HepG2 (cell line): ENCODE measurements around the gene CREBBP. TPM values are rescaled to one million over a fixed set of nuclear protein-coding genes. Genes with fewer than 3 reads are reported as not detected.

ENCODE experiments used
- ATAC-seq: fragments of 200-7000 bp; cut with Tn5 transposase; 3 replicates; pipeline ENCODE4 v1.9.1; 2020; ENCODE audit warnings: mild to moderate bottlenecking, moderate library complexity
- BruUV-seq: library from RNA; stranded (reverse); fragments of 400-500 nt; replicated peaks from 2 replicates; lab custom pipeline; 2021; lab: Mats Ljungman, UMichigan
- CTCF ChIA-PET: fragments of 300-600 bp; formaldehyde crosslinking; extraction: SDS; loops from one replicate; lab custom pipeline; 2021; ENCODE audit warnings: low total read pairs, inconsistent platforms, low intra/inter-chr PET ratio; lab: Yijun Ruan, JAX
- POLR2A ChIA-PET: fragments of 350-600 bp; sonication (Branson Sonifier 250); formaldehyde crosslinking; loops from one replicate; lab custom pipeline; 2020; ENCODE audit warnings: antibody characterized with exemption, inconsistent platforms; lab: Yijun Ruan, JAX
- DNase-seq: peaks from one replicate; pipeline ENCODE4 v3.0.0-alpha.2; 2015; ENCODE audit warnings: low spot score
- FAIRE-seq: peaks from 3 replicates; lab custom pipeline; 2011; peaks lifted over from hg19 to GRCh38; lab: Jason Lieb, UNC
- H2AFZ ChIP-seq: one replicate; pipeline ENCODE4 v1.6.1; 2011; ENCODE audit warnings: low read length, inconsistent platforms
- H3K27ac ChIP-seq: fragments of 300-600 bp; 3 replicates; pipeline ENCODE4 v1.8.0; 2011; ENCODE audit warnings: mixed run types, mild to moderate bottlenecking, mixed read lengths, low read length, inconsistent platforms; ENCODE audit not compliant: insufficient read depth; ENCODE audit errors: extremely low read length
- H3K27me3 ChIP-seq, 2 experiments: fragments of 200-600 bp in 1 of 2; 2 replicates in 1 of 2; 3 replicates in 1 of 2; pipeline versions ENCODE4 v1.6.0 to v1.8.0; 2011; ENCODE audit warnings: low read length in 2 of 2, mild to moderate bottlenecking in 2 of 2, moderate library complexity in 2 of 2, inconsistent platforms in 1 of 2; ENCODE audit not compliant: insufficient read depth in 2 of 2, control insufficient read depth in 1 of 2
- H3K36me3 ChIP-seq, 2 experiments: fragments of 200-600 bp in 1 of 2; replicated peaks in 1 of 2; 2 replicates in 1 of 2; 3 replicates in 1 of 2; pipeline versions ENCODE4 v1.5.1 to v1.8.0; 2011; ENCODE audit warnings: low read length in 2 of 2, inconsistent platforms in 1 of 2; ENCODE audit not compliant: insufficient read depth in 2 of 2, control insufficient read depth in 1 of 2
- H3K4me1 ChIP-seq: 2 replicates; pipeline ENCODE4 v1.5.1; 2012; ENCODE audit warnings: low read length, inconsistent platforms; ENCODE audit not compliant: insufficient read depth
- H3K4me2 ChIP-seq: 2 replicates; pipeline ENCODE4 v1.6.0; 2011; ENCODE audit warnings: low read depth, low read length, inconsistent platforms
- H3K4me3 ChIP-seq, 3 experiments: fragments of 200-600 bp in 1 of 3; sonication (generic), shearing (Covaris generic) in 1 of 3; replicated peaks in 1 of 3; 2 replicates each; pipeline ENCODE4 v1.5.1; 2011 to 2016; ENCODE audit warnings: low read length in 3 of 3, inconsistent platforms in 2 of 3, low read depth in 2 of 3, mild to moderate bottlenecking in 2 of 3, control low read depth in 1 of 3, mixed read lengths in 1 of 3; ENCODE audit not compliant: insufficient read depth in 1 of 3
- H3K79me2 ChIP-seq: one replicate; pipeline ENCODE4 v1.6.1; 2011; ENCODE audit warnings: low read length, inconsistent platforms; ENCODE audit not compliant: insufficient read depth
- H3K9ac ChIP-seq: 2 replicates; pipeline ENCODE4 v1.6.0; 2011; ENCODE audit warnings: mild to moderate bottlenecking, low read depth, low read length, inconsistent platforms; ENCODE audit not compliant: insufficient read depth
- H3K9me3 ChIP-seq: 2 replicates; pipeline ENCODE4 v1.5.1; 2012; ENCODE audit warnings: mild to moderate bottlenecking, low read length
- H4K20me1 ChIP-seq: 2 replicates; pipeline ENCODE4 v1.6.0; 2011; ENCODE audit warnings: inconsistent platforms, mild to moderate bottlenecking, low read length, moderate library complexity; ENCODE audit not compliant: insufficient read depth
- ATF1 ChIP-seq: IDR thresholded peaks from 2 replicates; pipeline ENCODE4 v1.6.1; 2016; ENCODE audit warnings: mild to moderate bottlenecking, control low read depth
- ETV6 ChIP-seq: sonication (generic); formaldehyde crosslinking; conservative IDR thresholded peaks from 2 replicates; pipeline ENCODE4 v1.4.0; 2020; ENCODE audit warnings: missing genetic modification reagents
- FOXP1 ChIP-seq, 2 experiments: fragments of 450-650 bp in 1 of 2; IDR thresholded peaks; 2 replicates each; pipeline ENCODE4 v1.6.1; 2017 to 2018; ENCODE audit warnings: antibody characterized with exemption in 1 of 2
- HMG20A ChIP-seq: IDR thresholded peaks from 2 replicates; pipeline ENCODE4 v1.6.1; 2016; ENCODE audit warnings: borderline replicate concordance
- KDM5A ChIP-seq: fragments of 200-600 bp; sonication (generic); IDR thresholded peaks from 2 replicates; pipeline ENCODE4 v1.7.0; 2018; ENCODE audit warnings: antibody characterized with exemption, mild to moderate bottlenecking, low read length, borderline replicate concordance
- MBD4 ChIP-seq: IDR thresholded peaks from 2 replicates; pipeline ENCODE4 v1.6.1; 2012; ENCODE audit warnings: low read length, inconsistent platforms, borderline replicate concordance
- MIXL1 ChIP-seq: IDR thresholded peaks from 2 replicates; pipeline ENCODE4 v1.6.1; 2016
- MTF2 ChIP-seq: sonication (generic); formaldehyde crosslinking; IDR thresholded peaks from 2 replicates; pipeline ENCODE4 v1.5.0; 2020; ENCODE audit warnings: missing genetic modification reagents, borderline replicate concordance
- NFIC ChIP-seq: IDR thresholded peaks from 2 replicates; pipeline ENCODE4 v1.6.1; 2012; ENCODE audit warnings: mild to moderate bottlenecking, low read length, inconsistent platforms
- PAX8 ChIP-seq: sonication (generic); formaldehyde crosslinking; IDR thresholded peaks from 2 replicates; pipeline ENCODE4 v1.8.0; 2022; ENCODE audit warnings: mild to moderate bottlenecking, missing genetic modification reagents, borderline replicate concordance
- SOX6 ChIP-seq, 2 experiments: fragments of 450-650 bp in 1 of 2; sonication (generic) in 1 of 2; formaldehyde crosslinking in 1 of 2; IDR thresholded peaks; 2 replicates each; pipeline versions ENCODE4 v1.4.0 to v1.6.1; 2017 to 2020; ENCODE audit warnings: antibody characterized with exemption in 1 of 2, mild to moderate bottlenecking in 1 of 2, missing genetic modification reagents in 1 of 2
- XRCC5 ChIP-seq: fragments of 200-400 bp; formaldehyde crosslinking; optimal IDR thresholded peaks from 2 replicates; pipeline ENCODE3; 2017; ENCODE audit warnings: mild to moderate bottlenecking, low read length
- ZC3H4 ChIP-seq: sonication (generic); formaldehyde crosslinking; IDR thresholded peaks from 2 replicates; pipeline ENCODE4 v1.4.0; 2020; ENCODE audit warnings: missing genetic modification reagents, borderline replicate concordance
- ZNF556 ChIP-seq: sonication (generic); formaldehyde crosslinking; IDR thresholded peaks from 2 replicates; pipeline ENCODE4 v1.4.0; 2020; ENCODE audit warnings: mild to moderate bottlenecking, missing genetic modification reagents, borderline replicate concordance
- ZNF572 ChIP-seq: sonication (generic); formaldehyde crosslinking; IDR thresholded peaks from 2 replicates; pipeline ENCODE4 v1.5.1; 2020; ENCODE audit warnings: mild to moderate bottlenecking, missing genetic modification reagents
- WGBS: methylation state at CpG from one replicate; pipeline ENCODE4 v1.1.6; 2017; ENCODE audit warnings: low lambda C conversion rate; 5-methylcytosine and 5-hydroxymethylcytosine counted together
- in situ Hi-C: cut with HindIII; loops from 2 replicates; pipeline ENCODE4 v1.10.0; 2017; ENCODE audit warnings: low pct_unique_long_range_greater_than_20kb; ENCODE audit not compliant: extremely low pct_ligation_motif_present
- intact Hi-C: fragments of 100-400 bp; cut with micrococcal nuclease; formaldehyde crosslinking; loops from one replicate; pipeline ENCODE4 v1.10.0; 2022; ENCODE audit not compliant: unreplicated experiment
- polyA plus RNA-seq, 8 experiments: library from polyadenylated mRNA; depleted of rRNA in 3 of 8; stranded (reverse) in 7 of 8; unstranded in 1 of 8; fragments of >200 nt; fragmentation: Illumina TruSeq in 4 of 8; extraction: Trizol in 4 of 8; gene quantifications; 2 replicates each; pipeline versions ENCODE4 v1.2.1 to v1.2.3, GENCODE V29; 2011 to 2016; ENCODE audit warnings: low read depth in 4 of 8, missing spikeins in 1 of 8, mixed read lengths in 1 of 8; ENCODE audit not compliant: insufficient read depth in 1 of 8
- total RNA-seq, 5 experiments: library from RNA; depleted of rRNA; stranded (reverse); fragments of >200 nt; fragmentation: Illumina TruSeq; extraction: Trizol; gene quantifications; 2 replicates each; pipeline ENCODE4 v1.2.3, GENCODE V29; 2016; ENCODE audit warnings: low read depth in 1 of 5
- TF ChIP-seq, protein P1 (sequence below): sonication (generic); formaldehyde crosslinking; IDR thresholded peaks from 2 replicates; pipeline ENCODE4 v1.4.0; 2020; ENCODE audit warnings: mild to moderate bottlenecking, missing genetic modification reagents
- TF ChIP-seq, protein P2 (sequence below): sonication (generic); formaldehyde crosslinking; IDR thresholded peaks from 2 replicates; pipeline ENCODE4 v1.5.0; 2020; ENCODE audit warnings: missing genetic modification reagents, mild to moderate bottlenecking, borderline replicate concordance
- TF ChIP-seq, protein P3 (sequence below): sonication (generic); formaldehyde crosslinking; IDR thresholded peaks from 2 replicates; pipeline ENCODE4 v1.4.0; 2020; ENCODE audit warnings: missing genetic modification reagents

Gene CREBBP
- total and polyA plus RNA-seq, 2 of the 13 experiments (the other 11 are each of a cell fraction or from before 2014, with no cell fraction given): 5.3 to 10.4 TPM

DNA sequence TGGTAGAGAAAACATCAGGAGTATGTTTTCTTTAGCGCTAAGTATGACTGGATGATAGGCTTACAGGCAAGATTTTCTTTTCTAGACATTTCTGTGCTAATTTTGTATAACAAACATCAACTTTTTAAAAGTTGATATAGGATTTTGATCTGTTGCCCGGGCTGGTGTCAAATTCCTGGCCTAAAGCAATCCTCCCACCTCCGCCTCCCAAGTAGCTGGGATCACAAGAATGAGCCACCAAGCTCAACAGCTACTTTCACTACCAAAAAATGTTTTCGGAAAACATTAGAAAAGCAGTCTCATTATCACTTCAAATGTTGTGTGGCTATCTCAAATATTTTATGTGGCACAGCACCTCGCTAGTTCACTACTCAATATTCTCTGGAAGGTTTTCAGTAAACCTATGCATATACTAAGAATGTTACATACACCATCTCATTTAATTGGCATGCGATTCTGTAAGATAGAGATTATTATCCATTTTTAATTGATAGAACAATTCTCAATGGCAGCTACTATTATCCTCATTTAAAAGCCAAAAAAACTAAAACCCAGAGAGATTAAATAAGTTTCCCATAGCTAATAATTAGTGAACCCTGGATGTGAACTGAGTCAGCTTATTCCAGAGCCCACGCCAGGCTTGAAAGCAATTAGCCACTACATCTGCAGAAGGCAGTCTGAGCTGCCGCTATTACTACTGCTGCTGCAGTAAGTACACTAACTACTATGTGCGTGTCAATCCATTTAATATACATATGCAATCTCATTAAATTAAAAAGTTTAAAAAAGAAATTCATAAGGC lies 41.7 kb downstream of the CREBBP start:
- Histone ChIP-seq H4K20me1 (peaks cover 16% of the 10 kb centered on the region; the same call in 1 of the 2 replicates), H3K27me3 (no peaks in the 10 kb centered on the region), H3K27ac (no peak overlapping the region), H3K4me2 (no peak overlapping the region), H3K9me3 (no peaks in the 10 kb centered on the region), H3K9ac (no peak overlapping the region), H3K4me1 (no peaks in the 10 kb centered on the region), H3K36me3 (peaks cover 1 to 9% of the 10 kb centered on the region in 2 experiments; a peak in 2 of 5 replicates), H3K4me3 (no peak overlapping the region), H2AFZ (no peak overlapping the region), H3K79me2 (peaks cover 70% of the 10 kb centered on the region)
- 97% methylated on average over 9 of the region's 9 CpGs for WGBS
- DNase-seq (no peak), FAIRE-seq (no peak), ATAC-seq (no peak)
- in situ Hi-C loops: no loop called here
- BruUV-seq: no TSS peak
- CTCF ChIA-PET: no interaction called here
- intact Hi-C loops: no loop called here
- POLR2A ChIA-PET: no interaction called here
- TF ChIP-seq KDM5A (no peak), MBD4 (no peak), ATF1 (CRISPR knock-in tag) (no peak), FOXP1 (IDR thresholded peaks at IDR 0.05) (no peak), FOXP1 (CRISPR knock-in tag; IDR thresholded peaks at IDR 0.05) (no peak), MIXL1 (CRISPR knock-in tag) (no peak), ETV6 (CRISPR knock-in tag) (no peak), ZNF556 (no peak), ZNF572 (CRISPR knock-in tag) (no peak), ZC3H4 (no peak), NFIC (no peak), HMG20A (no peak), SOX6 (IDR thresholded peaks at IDR 0.05) (no peak), SOX6 (CRISPR knock-in tag; IDR thresholded peaks at IDR 0.05) (no peak), PAX8 (CRISPR knock-in tag) (no peak), XRCC5 (no peak), MTF2 (CRISPR knock-in tag) (no peak)
- TF ChIP-seq, protein P1, sequence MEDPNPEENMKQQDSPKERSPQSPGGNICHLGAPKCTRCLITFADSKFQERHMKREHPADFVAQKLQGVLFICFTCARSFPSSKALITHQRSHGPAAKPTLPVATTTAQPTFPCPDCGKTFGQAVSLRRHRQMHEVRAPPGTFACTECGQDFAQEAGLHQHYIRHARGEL (CRISPR knock-in tag): no peak
- TF ChIP-seq, protein P2, sequence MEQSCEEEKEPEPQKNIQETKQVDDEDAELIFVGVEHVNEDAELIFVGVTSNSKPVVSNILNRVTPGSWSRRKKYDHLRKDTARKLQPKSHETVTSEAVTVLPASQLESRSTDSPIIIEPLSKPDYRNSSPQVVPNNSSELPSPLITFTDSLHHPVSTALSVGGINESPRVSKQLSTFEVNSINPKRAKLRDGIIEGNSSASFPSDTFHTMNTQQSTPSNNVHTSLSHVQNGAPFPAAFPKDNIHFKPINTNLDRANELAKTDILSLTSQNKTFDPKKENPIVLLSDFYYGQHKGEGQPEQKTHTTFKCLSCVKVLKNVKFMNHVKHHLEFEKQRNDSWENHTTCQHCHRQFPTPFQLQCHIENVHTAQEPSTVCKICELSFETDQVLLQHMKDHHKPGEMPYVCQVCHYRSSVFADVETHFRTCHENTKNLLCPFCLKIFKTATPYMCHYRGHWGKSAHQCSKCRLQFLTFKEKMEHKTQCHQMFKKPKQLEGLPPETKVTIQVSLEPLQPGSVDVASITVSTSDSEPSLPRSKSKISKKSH (CRISPR knock-in tag): no peak
- TF ChIP-seq, protein P3, sequence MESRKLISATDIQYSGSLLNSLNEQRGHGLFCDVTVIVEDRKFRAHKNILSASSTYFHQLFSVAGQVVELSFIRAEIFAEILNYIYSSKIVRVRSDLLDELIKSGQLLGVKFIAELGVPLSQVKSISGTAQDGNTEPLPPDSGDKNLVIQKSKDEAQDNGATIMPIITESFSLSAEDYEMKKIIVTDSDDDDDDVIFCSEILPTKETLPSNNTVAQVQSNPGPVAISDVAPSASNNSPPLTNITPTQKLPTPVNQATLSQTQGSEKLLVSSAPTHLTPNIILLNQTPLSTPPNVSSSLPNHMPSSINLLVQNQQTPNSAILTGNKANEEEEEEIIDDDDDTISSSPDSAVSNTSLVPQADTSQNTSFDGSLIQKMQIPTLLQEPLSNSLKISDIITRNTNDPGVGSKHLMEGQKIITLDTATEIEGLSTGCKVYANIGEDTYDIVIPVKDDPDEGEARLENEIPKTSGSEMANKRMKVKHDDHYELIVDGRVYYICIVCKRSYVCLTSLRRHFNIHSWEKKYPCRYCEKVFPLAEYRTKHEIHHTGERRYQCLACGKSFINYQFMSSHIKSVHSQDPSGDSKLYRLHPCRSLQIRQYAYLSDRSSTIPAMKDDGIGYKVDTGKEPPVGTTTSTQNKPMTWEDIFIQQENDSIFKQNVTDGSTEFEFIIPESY (CRISPR knock-in tag): no peak
